Tibial artery (tissue), 4 donors: Measurements from ENCODE around the gene EPB41L2.

Experiments
- DNase-seq, 2 donors: peaks; one replicate each; pipeline ENCODE4 v3.0.0-alpha.2; 2019
- H3K27ac ChIP-seq, 2 donors: fragments of 200-600 bp; sonication (generic) in 1 of 2; 1 replicate in 1 of 2; 2 replicates in 1 of 2; pipeline ENCODE4 v1.5.1; 2018 to 2019; ENCODE audit warnings: mild to moderate bottlenecking in 1 of 2
- H3K27me3 ChIP-seq, 2 donors: fragments of 200-600 bp; sonication (generic) in 1 of 2; one replicate each; pipeline versions ENCODE4 v1.5.1 to v1.6.0; 2016 to 2019
- H3K36me3 ChIP-seq, 3 donors: fragments of 200-600 bp; sonication (generic) in 2 of 3; one replicate each; pipeline ENCODE4 v1.5.1; 2016 to 2019; ENCODE audit warnings: mild to moderate bottlenecking in 2 of 3
- H3K4me1 ChIP-seq, 4 donors: fragments of 200-600 bp; sonication (generic) in 2 of 4; 1 replicate in 3 of 4; 2 replicates in 1 of 4; pipeline ENCODE4 v1.5.1; 2016 to 2019
- H3K4me3 ChIP-seq, 2 donors: fragments of 200-600 bp; sonication (generic) in 1 of 2; 1 replicate in 1 of 2; 2 replicates in 1 of 2; pipeline ENCODE4 v1.5.1; 2018 to 2019; ENCODE audit warnings: mild to moderate bottlenecking in 2 of 2
- H3K9me3 ChIP-seq, 3 donors: fragments of 200-600 bp; sonication (generic) in 1 of 3; one replicate each; pipeline ENCODE4 v1.5.1; 2016 to 2019
- intact Hi-C: fragments of 100-400 bp; cut with DNase I; formaldehyde crosslinking; loops from one replicate; pipeline ENCODE4 v1.15.0; 2023; ENCODE audit warnings: low total_unique reads
- TF ChIP-seq, protein P1 (sequence below), 2 experiments: fragments of 200-600 bp in 1 of 2; fragments of 450-650 bp in 1 of 2; IDR thresholded peaks; one replicate each; pipeline ENCODE4 v1.5.1; 2017 to 2019; ENCODE audit warnings: antibody characterized with exemption in 2 of 2, mild to moderate bottlenecking in 1 of 2, moderate library complexity in 1 of 2

Gene EPB41L2

DNA sequence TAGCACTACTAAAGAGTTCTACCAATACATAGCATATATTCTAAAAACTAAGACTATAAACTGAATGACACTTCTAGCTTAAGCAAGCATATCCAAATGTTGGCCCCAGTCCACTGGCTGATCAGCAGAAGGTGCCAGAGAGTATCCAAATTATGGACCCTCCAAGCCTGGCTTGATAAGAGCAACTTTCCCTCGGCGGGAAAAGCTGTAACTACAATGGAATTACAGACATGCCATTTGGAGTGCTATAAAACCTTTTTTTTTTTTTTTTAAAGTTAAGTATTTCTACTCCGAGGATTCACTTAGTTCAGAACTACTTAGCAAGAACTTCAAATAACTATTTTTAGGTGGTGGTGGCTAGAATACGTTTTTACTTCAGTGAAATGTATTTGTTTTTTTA, 94.6 kb downstream of the EPB41L2 start:
- Histone ChIP-seq H3K4me1 (peaks cover 0 to 54% (median 26%) of the 10 kb centered on the region in 4 donors), H3K9me3 (no peaks in the 10 kb centered on the region), H3K27ac (peak overlapping the region; percentile 64 to 65), H3K36me3 (no peaks in the 10 kb centered on the region), H3K27me3 (no peaks in the 10 kb centered on the region), H3K4me3 (peak overlapping the region; percentile 52 to 55)
- intact Hi-C loops, result loop anchor here (2.0 kb wide), 1 partner anchor 96 kb away; no protein-coding TSS in a partner anchor
- DNase-seq, result peak in 1 of 2 donors; percentile 25
- TF ChIP-seq, protein P1, sequence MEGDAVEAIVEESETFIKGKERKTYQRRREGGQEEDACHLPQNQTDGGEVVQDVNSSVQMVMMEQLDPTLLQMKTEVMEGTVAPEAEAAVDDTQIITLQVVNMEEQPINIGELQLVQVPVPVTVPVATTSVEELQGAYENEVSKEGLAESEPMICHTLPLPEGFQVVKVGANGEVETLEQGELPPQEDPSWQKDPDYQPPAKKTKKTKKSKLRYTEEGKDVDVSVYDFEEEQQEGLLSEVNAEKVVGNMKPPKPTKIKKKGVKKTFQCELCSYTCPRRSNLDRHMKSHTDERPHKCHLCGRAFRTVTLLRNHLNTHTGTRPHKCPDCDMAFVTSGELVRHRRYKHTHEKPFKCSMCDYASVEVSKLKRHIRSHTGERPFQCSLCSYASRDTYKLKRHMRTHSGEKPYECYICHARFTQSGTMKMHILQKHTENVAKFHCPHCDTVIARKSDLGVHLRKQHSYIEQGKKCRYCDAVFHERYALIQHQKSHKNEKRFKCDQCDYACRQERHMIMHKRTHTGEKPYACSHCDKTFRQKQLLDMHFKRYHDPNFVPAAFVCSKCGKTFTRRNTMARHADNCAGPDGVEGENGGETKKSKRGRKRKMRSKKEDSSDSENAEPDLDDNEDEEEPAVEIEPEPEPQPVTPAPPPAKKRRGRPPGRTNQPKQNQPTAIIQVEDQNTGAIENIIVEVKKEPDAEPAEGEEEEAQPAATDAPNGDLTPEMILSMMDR (IDR thresholded peaks at IDR 0.05), result no peak

- TF ChIP-seq, protein P1 (IDR thresholded peaks at IDR 0.05), result no peak
- peaks cover 0 to 54% (median 26%) of the 10 kb centered on the region in 4 donors for H3K4me1 ChIP-seq
- no peak for DNase-seq
- peak overlapping the region; percentile 64 to 65 for H3K27ac ChIP-seq
- intact Hi-C loops, result loop anchor here (2.0 kb wide), 1 partner anchor 97 kb away; no protein-coding TSS in a partner anchor
- no peaks in the 10 kb centered on the region for H3K27me3 ChIP-seq
- peak overlapping the region; percentile 52 to 55 for H3K4me3 ChIP-seq
- H3K36me3 ChIP-seq, result no peaks in the 10 kb centered on the region
- H3K9me3 ChIP-seq, result no peaks in the 10 kb centered on the region
Measured at GRCh38 chr6:130967502-130968445, 95.3 kb downstream of the EPB41L2 start.

- Histone ChIP-seq H3K9me3 (no peaks in the 10 kb centered on the region), H3K4me3 (peak overlapping the region in 1 of 2 donors; percentile 55), H3K36me3 (no peaks in the 10 kb centered on the region), H3K27ac (peak overlapping the region; percentile 64 to 65), H3K4me1 (peaks cover 0 to 54% (median 26%) of the 10 kb centered on the region in 4 donors), H3K27me3 (no peaks in the 10 kb centered on the region)
- TF ChIP-seq, protein P1 (IDR thresholded peaks at IDR 0.05), result no peak
- no peak for DNase-seq
- intact Hi-C loops, result no loop called here
Measured at GRCh38 chr6:130966344-130966980, 96.6 kb downstream of the EPB41L2 start.

GRCh38 chr6:130965656-130966055, 97.4 kb downstream of the EPB41L2 start:
- intact Hi-C loops, result no loop called here
- Histone ChIP-seq H3K4me1 (peaks cover 0 to 52% (median 24%) of the 10 kb centered on the region in 4 donors), H3K9me3 (no peaks in the 10 kb centered on the region), H3K36me3 (no peaks in the 10 kb centered on the region), H3K27ac (peak overlapping the region in 1 of 2 donors; percentile 64), H3K27me3 (no peaks in the 10 kb centered on the region), H3K4me3 (no peak overlapping the region)
- TF ChIP-seq, protein P1 (IDR thresholded peaks at IDR 0.05), result no peak
- DNase-seq, result no peak

- no peak for DNase-seq
- Histone ChIP-seq H3K27me3 (no peaks in the 10 kb centered on the region), H3K4me3 (no peak overlapping the region), H3K9me3 (no peaks in the 10 kb centered on the region), H3K27ac (peak overlapping the region; percentile 14 to 64), H3K36me3 (no peaks in the 10 kb centered on the region), H3K4me1 (peaks cover 0 to 52% (median 21%) of the 10 kb centered on the region in 4 donors)
- intact Hi-C loops, result no loop called here
- TF ChIP-seq, protein P1 (IDR thresholded peaks at IDR 0.05), result no peak
Measured at GRCh38 chr6:130964808-130965604, 98.0 kb downstream of the EPB41L2 start.
